HG03108 (cell line): ENCODE results near the gene TCP11.

ENCODE experiments used
- ATAC-seq: cut with Tn5 transposase; IDR thresholded peaks from one replicate; pipeline ENCODE4 v1.9.1; 2021; ENCODE audit warnings: moderate library complexity; ENCODE audit not compliant: unreplicated experiment

Gene TCP11

GRCh38 chr6:35068206-35068605 is 72.9 kb downstream of the TCP11 start:
- ATAC-seq, result no peak
